SJSA1 (cell line): ENCODE measurements around the gene OGFRL1. TPM values are rescaled to one million over a fixed set of nuclear protein-coding genes. Genes with fewer than 3 reads are reported as not detected.

Source experiments
- DNase-seq, 2 experiments: peaks; one replicate each; pipeline ENCODE4 v3.0.0-alpha.2; 2015 to 2020; ENCODE audit warnings: low spot score in 2 of 2, low read depth in 1 of 2
- H3K27ac ChIP-seq: fragments of 250-450 bp; sonication (Bioruptor Pico); 2 replicates; pipeline ENCODE4 v1.5.1; 2020; ENCODE audit warnings: mild to moderate bottlenecking, moderate library complexity
- H3K27me3 ChIP-seq: fragments of 250-450 bp; sonication (Bioruptor Pico); replicated peaks from 2 replicates; pipeline ENCODE4 v1.5.1; 2020; ENCODE audit warnings: mild to moderate bottlenecking, moderate library complexity
- H3K36me3 ChIP-seq: fragments of 250-450 bp; sonication (Bioruptor Pico); 2 replicates; pipeline ENCODE4 v1.5.1; 2020; ENCODE audit warnings: mild to moderate bottlenecking
- H3K4me1 ChIP-seq: fragments of 250-450 bp; sonication (Bioruptor Pico); replicated peaks from 2 replicates; pipeline ENCODE4 v1.6.1; 2021; ENCODE audit warnings: mild to moderate bottlenecking
- H3K4me3 ChIP-seq: fragments of 250-450 bp; sonication (Bioruptor Pico); 2 replicates; pipeline ENCODE4 v1.5.1; 2020; ENCODE audit warnings: mild to moderate bottlenecking
- H3K9me3 ChIP-seq: fragments of 250-450 bp; sonication (Bioruptor Pico); replicated peaks from 2 replicates; pipeline ENCODE4 v1.5.1; 2020; ENCODE audit warnings: mild to moderate bottlenecking
- total RNA-seq: library from RNA; depleted of rRNA; stranded (reverse); fragments of >200 nt; shearing (Covaris generic); gene quantifications from 2 replicates; pipeline ENCODE4 v1.2.3, GENCODE V29; 2014

The OGFRL1 gene
- total RNA-seq, 1 experiment from 2014 or later, result 32.1 TPM

GRCh38 chr6:71294121-71294523 lies 5.5 kb downstream of the OGFRL1 start:
- Histone ChIP-seq H3K36me3 (peaks cover 62% of the 10 kb centered on the region), H3K9me3 (no peaks in the 10 kb centered on the region), H3K27me3 (no peaks in the 10 kb centered on the region; the same call in 1 of the 2 replicates), H3K4me3 (no peak overlapping the region), H3K4me1 (peaks cover 42% of the 10 kb centered on the region), H3K27ac (no peak overlapping the region)
- DNase-seq, result peak; percentile 30 to 47

- H3K36me3 ChIP-seq, result peaks cover 70% of the 10 kb centered on the region
- H3K4me3 ChIP-seq, result no peak overlapping the region
- no peak for DNase-seq
- no peaks in the 10 kb centered on the region for H3K27me3 ChIP-seq
- H3K9me3 ChIP-seq, result no peaks in the 10 kb centered on the region
- no peak overlapping the region for H3K27ac ChIP-seq
- H3K4me1 ChIP-seq, result peaks cover 9% of the 10 kb centered on the region
Observed at GRCh38 chr6:71298459-71298858, 9.8 kb downstream of the OGFRL1 start.

- H3K36me3 ChIP-seq, result peaks cover 57% of the 10 kb centered on the region
- no peak for DNase-seq
- no peaks in the 10 kb centered on the region for H3K27me3 ChIP-seq
- no peaks in the 10 kb centered on the region for H3K9me3 ChIP-seq
- no peak overlapping the region for H3K27ac ChIP-seq
- H3K4me3 ChIP-seq, result no peak overlapping the region
- H3K4me1 ChIP-seq, result no peaks in the 10 kb centered on the region
Observed at GRCh38 chr6:71299541-71300470, 11.2 kb downstream of the OGFRL1 start.

- H3K27ac ChIP-seq, result no peak overlapping the region
- no peak overlapping the region for H3K4me3 ChIP-seq
- H3K36me3 ChIP-seq, result peaks cover 48% of the 10 kb centered on the region
- H3K9me3 ChIP-seq, result no peaks in the 10 kb centered on the region
- no peak for DNase-seq
- no peaks in the 10 kb centered on the region for H3K27me3 ChIP-seq
- H3K4me1 ChIP-seq, result no peaks in the 10 kb centered on the region
Observed at GRCh38 chr6:71300561-71301168, 12.1 kb downstream of the OGFRL1 start.

GRCh38 chr6:71301546-71301945 lies 12.9 kb downstream of the OGFRL1 start:
- no peak overlapping the region for H3K27ac ChIP-seq
- no peaks in the 10 kb centered on the region for H3K27me3 ChIP-seq
- no peak overlapping the region for H3K4me3 ChIP-seq
- H3K9me3 ChIP-seq, result no peaks in the 10 kb centered on the region
- peaks cover 41% of the 10 kb centered on the region for H3K36me3 ChIP-seq
- no peak for DNase-seq
- no peaks in the 10 kb centered on the region for H3K4me1 ChIP-seq

- Histone ChIP-seq H3K9me3 (no peaks in the 10 kb centered on the region), H3K36me3 (no peaks in the 10 kb centered on the region), H3K27ac (no peak overlapping the region), H3K27me3 (no peaks in the 10 kb centered on the region), H3K4me1 (no peaks in the 10 kb centered on the region), H3K4me3 (no peak overlapping the region)
- no peak for DNase-seq
Observed at GRCh38 chr6:71309656-71310055, 21.0 kb downstream of the OGFRL1 start.

- DNase-seq, result no peak
- Histone ChIP-seq H3K27me3 (no peaks in the 10 kb centered on the region), H3K4me3 (no peak overlapping the region), H3K9me3 (no peaks in the 10 kb centered on the region), H3K4me1 (no peaks in the 10 kb centered on the region), H3K36me3 (no peaks in the 10 kb centered on the region), H3K27ac (no peak overlapping the region)
Observed at GRCh38 chr6:71310261-71310660, 21.6 kb downstream of the OGFRL1 start.

GRCh38 chr6:71312089-71312488 lies 23.5 kb downstream of the OGFRL1 start:
- H3K9me3 ChIP-seq, result no peaks in the 10 kb centered on the region

GRCh38 chr6:71317441-71317840 lies 28.8 kb downstream of the OGFRL1 start:
- no peak for DNase-seq
- H3K36me3 ChIP-seq, result no peaks in the 10 kb centered on the region
- H3K4me1 ChIP-seq, result peaks cover 8% of the 10 kb centered on the region
- no peaks in the 10 kb centered on the region for H3K9me3 ChIP-seq
- H3K27ac ChIP-seq, result no peak overlapping the region
- no peaks in the 10 kb centered on the region for H3K27me3 ChIP-seq
- no peak overlapping the region for H3K4me3 ChIP-seq

More at GRCh38 chr6:71312089-71312488, 23.5 kb downstream of the OGFRL1 start:
- Histone ChIP-seq H3K27me3 (no peaks in the 10 kb centered on the region), H3K4me3 (no peak overlapping the region), H3K4me1 (no peaks in the 10 kb centered on the region), H3K27ac (no peak overlapping the region), H3K36me3 (no peaks in the 10 kb centered on the region)
- DNase-seq, result no peak

GRCh38 chr6:71320041-71320440 lies 31.4 kb downstream of the OGFRL1 start:
- Histone ChIP-seq H3K27ac (no peak overlapping the region), H3K36me3 (no peaks in the 10 kb centered on the region), H3K9me3 (no peaks in the 10 kb centered on the region), H3K4me3 (no peak overlapping the region), H3K4me1 (peaks cover 8% of the 10 kb centered on the region), H3K27me3 (no peaks in the 10 kb centered on the region)
- DNase-seq, result no peak

GRCh38 chr6:71321314-71321713 lies 32.7 kb downstream of the OGFRL1 start:
- Histone ChIP-seq H3K9me3 (no peaks in the 10 kb centered on the region; the same call in 1 of the 2 replicates), H3K27ac (no peak overlapping the region), H3K4me3 (no peak overlapping the region), H3K36me3 (no peaks in the 10 kb centered on the region), H3K4me1 (peaks cover 8% of the 10 kb centered on the region), H3K27me3 (no peaks in the 10 kb centered on the region)
- peak in 1 of 2 experiments; percentile 15 for DNase-seq

GRCh38 chr6:71324194-71324785 lies 35.7 kb downstream of the OGFRL1 start:
- no peaks in the 10 kb centered on the region for H3K27me3 ChIP-seq
- no peak overlapping the region for H3K27ac ChIP-seq
- peaks cover 12% of the 10 kb centered on the region for H3K4me1 ChIP-seq
- H3K4me3 ChIP-seq, result no peak overlapping the region
- no peaks in the 10 kb centered on the region; the same call in 1 of the 2 replicates for H3K9me3 ChIP-seq
- H3K36me3 ChIP-seq, result no peaks in the 10 kb centered on the region
- DNase-seq, result no peak

- H3K27me3 ChIP-seq, result no peaks in the 10 kb centered on the region
- no peaks in the 10 kb centered on the region; the same call in 1 of the 2 replicates for H3K9me3 ChIP-seq
- H3K27ac ChIP-seq, result no peak overlapping the region
- peaks cover 5% of the 10 kb centered on the region for H3K4me1 ChIP-seq
- no peak overlapping the region for H3K4me3 ChIP-seq
- DNase-seq, result no peak
- no peaks in the 10 kb centered on the region for H3K36me3 ChIP-seq
Observed at GRCh38 chr6:71326611-71327010, 38.0 kb downstream of the OGFRL1 start.

GRCh38 chr6:71330501-71330900 lies 41.9 kb downstream of the OGFRL1 start:
- Histone ChIP-seq H3K4me3 (no peak overlapping the region), H3K36me3 (no peaks in the 10 kb centered on the region), H3K4me1 (peaks cover 12% of the 10 kb centered on the region; the same call in 1 of the 2 replicates), H3K27me3 (no peaks in the 10 kb centered on the region), H3K27ac (no peak overlapping the region), H3K9me3 (no peaks in the 10 kb centered on the region; the same call in 1 of the 2 replicates)
- DNase-seq, result no peak
